ENCODE results near the gene ZMYND10. TPM values are rescaled to one million over a fixed set of nuclear protein-coding genes. Genes with fewer than 3 reads are reported as not detected.
A peak's percentile ranks its signal among the peaks of the same experiment; 100 is the strongest.

The ZMYND10 gene
- 1 to 10 TPM in 1 of 3 donors, under 1 TPM in 2; 0.71 to 1.0 (median 0.96) TPM for total RNA-seq

GRCh38 chr3:50345586-50346234, at the start of gene ZMYND10:
Gene ZMYND10, minus strand, starts transcription at chr3:50345732. Its CDS starts 153 bp downstream, at chr3:50345579.
- H3K27me3 Mint-ChIP-seq (ENCODE audit: low read depth): no peaks in the 10 kb centered on the region
- peaks cover 52% of the 10 kb centered on the region for H3K4me1 Mint-ChIP-seq (ENCODE audit: low read depth)
- peak within 1 kb of the TSS; percentile 40 for H3K4me3 Mint-ChIP-seq
- peak; percentile 66 for DNase-seq
- no peaks in the 10 kb centered on the region for H3K9me3 Mint-ChIP-seq
- peak; percentile 22 to 31 for ATAC-seq
- H3K36me3 Mint-ChIP-seq (ENCODE audit: insufficient read depth): peaks cover 17% of the 10 kb centered on the region

GRCh38 chr3:50393061-50393460, 47.5 kb upstream of the ZMYND10 start:
- Mint-ChIP-seq H3K9me3 (no peaks in the 10 kb centered on the region), H3K4me3 (no peak overlapping the region), H3K36me3 (ENCODE audit: insufficient read depth) (no peaks in the 10 kb centered on the region), H3K27me3 (ENCODE audit: low read depth) (no peaks in the 10 kb centered on the region), H3K4me1 (ENCODE audit: low read depth) (peaks cover 2% of the 10 kb centered on the region)
- DNase-seq: no peak
- no peak for ATAC-seq

- Mint-ChIP-seq H3K4me1 (ENCODE audit: low read depth) (peaks cover 2% of the 10 kb centered on the region), H3K36me3 (ENCODE audit: insufficient read depth) (no peaks in the 10 kb centered on the region), H3K9me3 (no peaks in the 10 kb centered on the region), H3K27me3 (ENCODE audit: low read depth) (no peaks in the 10 kb centered on the region), H3K4me3 (no peak overlapping the region)
- ATAC-seq: no peak
- DNase-seq: no peak
Observed at GRCh38 chr3:50392101-50392715, 46.7 kb upstream of the ZMYND10 start.

- DNase-seq (no peak), ATAC-seq (no peak)
- Mint-ChIP-seq H3K4me1 (ENCODE audit: low read depth) (peaks cover 2% of the 10 kb centered on the region), H3K36me3 (ENCODE audit: insufficient read depth) (no peaks in the 10 kb centered on the region), H3K27me3 (ENCODE audit: low read depth) (no peaks in the 10 kb centered on the region), H3K4me3 (no peak overlapping the region), H3K9me3 (no peaks in the 10 kb centered on the region)
Observed at GRCh38 chr3:50390508-50391224, 45.1 kb upstream of the ZMYND10 start.

GRCh38 chr3:50389414-50389767, 43.9 kb upstream of the ZMYND10 start:
- peaks cover 2% of the 10 kb centered on the region for H3K4me1 Mint-ChIP-seq (ENCODE audit: low read depth)
- no peaks in the 10 kb centered on the region for H3K36me3 Mint-ChIP-seq (ENCODE audit: insufficient read depth)
- ATAC-seq: no peak
- H3K4me3 Mint-ChIP-seq: no peak overlapping the region
- DNase-seq: no peak
- H3K9me3 Mint-ChIP-seq: no peaks in the 10 kb centered on the region
- H3K27me3 Mint-ChIP-seq (ENCODE audit: low read depth): no peaks in the 10 kb centered on the region

- ATAC-seq (no peak), DNase-seq (no peak)
- no peak overlapping the region for H3K4me3 Mint-ChIP-seq
- no peaks in the 10 kb centered on the region for H3K9me3 Mint-ChIP-seq
- peaks cover 2% of the 10 kb centered on the region for H3K4me1 Mint-ChIP-seq (ENCODE audit: low read depth)
- H3K36me3 Mint-ChIP-seq (ENCODE audit: insufficient read depth): no peaks in the 10 kb centered on the region
- no peaks in the 10 kb centered on the region for H3K27me3 Mint-ChIP-seq (ENCODE audit: low read depth)
Observed at GRCh38 chr3:50388720-50389413, 43.3 kb upstream of the ZMYND10 start.

GRCh38 chr3:50388016-50388719, 42.6 kb upstream of the ZMYND10 start:
- Mint-ChIP-seq H3K36me3 (ENCODE audit: insufficient read depth) (no peaks in the 10 kb centered on the region), H3K4me3 (no peak overlapping the region), H3K4me1 (ENCODE audit: low read depth) (peaks cover 2% of the 10 kb centered on the region), H3K9me3 (no peaks in the 10 kb centered on the region), H3K27me3 (ENCODE audit: low read depth) (no peaks in the 10 kb centered on the region)
- no peak for DNase-seq
- no peak for ATAC-seq

- ATAC-seq (no peak), DNase-seq (no peak)
- H3K4me1 Mint-ChIP-seq (ENCODE audit: low read depth): no peaks in the 10 kb centered on the region
- H3K9me3 Mint-ChIP-seq: no peaks in the 10 kb centered on the region
- no peaks in the 10 kb centered on the region for H3K36me3 Mint-ChIP-seq (ENCODE audit: insufficient read depth)
- H3K27me3 Mint-ChIP-seq (ENCODE audit: low read depth): no peaks in the 10 kb centered on the region
- H3K4me3 Mint-ChIP-seq: no peak overlapping the region
Observed at GRCh38 chr3:50385754-50386153, 40.2 kb upstream of the ZMYND10 start.

GRCh38 chr3:50383750-50384149, 38.2 kb upstream of the ZMYND10 start:
- Mint-ChIP-seq H3K9me3 (no peaks in the 10 kb centered on the region), H3K4me3 (no peak overlapping the region), H3K36me3 (ENCODE audit: insufficient read depth) (no peaks in the 10 kb centered on the region), H3K4me1 (ENCODE audit: low read depth) (no peaks in the 10 kb centered on the region), H3K27me3 (ENCODE audit: low read depth) (no peaks in the 10 kb centered on the region)
- DNase-seq: no peak
- no peak for ATAC-seq

GRCh38 chr3:50382722-50383121, 37.2 kb upstream of the ZMYND10 start:
- H3K36me3 Mint-ChIP-seq (ENCODE audit: insufficient read depth): no peaks in the 10 kb centered on the region
- DNase-seq: no peak
- H3K27me3 Mint-ChIP-seq (ENCODE audit: low read depth): no peaks in the 10 kb centered on the region
- H3K9me3 Mint-ChIP-seq: no peaks in the 10 kb centered on the region
- no peak overlapping the region for H3K4me3 Mint-ChIP-seq
- ATAC-seq: no peak
- no peaks in the 10 kb centered on the region for H3K4me1 Mint-ChIP-seq (ENCODE audit: low read depth)

- Mint-ChIP-seq H3K4me1 (ENCODE audit: low read depth) (no peaks in the 10 kb centered on the region), H3K27me3 (ENCODE audit: low read depth) (no peaks in the 10 kb centered on the region), H3K9me3 (no peaks in the 10 kb centered on the region), H3K36me3 (ENCODE audit: insufficient read depth) (no peaks in the 10 kb centered on the region), H3K4me3 (no peak overlapping the region)
- DNase-seq (no peak), ATAC-seq (no peak)
Observed at GRCh38 chr3:50381383-50381782, 35.9 kb upstream of the ZMYND10 start.

GRCh38 chr3:50380405-50381085, 35.0 kb upstream of the ZMYND10 start:
- H3K27me3 Mint-ChIP-seq (ENCODE audit: low read depth): no peaks in the 10 kb centered on the region

GRCh38 chr3:50378757-50379156, 33.2 kb upstream of the ZMYND10 start:
- ATAC-seq: no peak
- Mint-ChIP-seq H3K4me1 (ENCODE audit: low read depth) (no peaks in the 10 kb centered on the region), H3K4me3 (no peak overlapping the region), H3K36me3 (ENCODE audit: insufficient read depth) (no peaks in the 10 kb centered on the region), H3K27me3 (ENCODE audit: low read depth) (no peaks in the 10 kb centered on the region), H3K9me3 (no peaks in the 10 kb centered on the region)
- DNase-seq: no peak

More at GRCh38 chr3:50380405-50381085, 35.0 kb upstream of the ZMYND10 start:
- DNase-seq (no peak), ATAC-seq (no peak)
- Mint-ChIP-seq H3K4me3 (no peak overlapping the region), H3K9me3 (no peaks in the 10 kb centered on the region), H3K36me3 (ENCODE audit: insufficient read depth) (no peaks in the 10 kb centered on the region), H3K4me1 (ENCODE audit: low read depth) (no peaks in the 10 kb centered on the region)
